ENCODE data around the gene RNF25. TPM values are rescaled to one million over a fixed set of nuclear protein-coding genes. Genes with fewer than 3 reads are reported as not detected.

The RNF25 gene
- total and polyA plus RNA-seq, 2 of the 4 experiments (the other 2 are of a cell fraction) = 56.5 to 78.1 TPM

DNA sequence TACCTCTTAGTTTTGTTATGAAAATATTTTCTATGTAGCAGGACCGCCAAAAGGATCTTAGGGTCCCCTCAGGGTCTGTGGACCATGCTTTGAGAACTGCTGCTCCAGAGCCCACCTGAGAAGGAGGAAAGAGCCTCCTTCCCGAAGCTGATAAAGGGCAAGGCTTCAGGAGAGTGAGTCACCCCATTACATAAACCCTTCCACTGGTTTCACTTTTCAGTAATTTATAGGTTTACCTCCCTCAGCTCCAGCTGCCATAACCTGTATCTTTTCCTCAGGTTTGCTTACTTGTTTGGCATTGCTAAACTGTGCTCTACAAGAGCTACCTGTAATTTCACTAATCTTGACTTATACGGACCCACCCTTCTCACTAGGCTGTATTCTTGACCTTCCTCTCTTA is 45.5 kb upstream of the RNF25 start:
- Histone ChIP-seq H2BK15ac (ENCODE audit: low read depth, low read length) (no peak overlapping the region), H3K4ac (ENCODE audit: low read depth, low read length) (no peak overlapping the region), H3K4me2 (ENCODE audit: low read depth, low read length) (peak overlapping the region; percentile 84; the same call in 1 of the 2 replicates), H4K20me1 (ENCODE audit: insufficient read depth, low read length) (no peaks in the 10 kb centered on the region), H2BK5ac (ENCODE audit: low read depth, low read length, poor library complexity, severe bottlenecking) (no peak overlapping the region), H3K9me3 (ENCODE audit: control insufficient read depth, insufficient read depth, low read length) (no peaks in the 10 kb centered on the region), H4K5ac (ENCODE audit: low read depth, low read length) (0 out of 2 replicates have a peak overlapping the region, but pooled peaks have one; percentile 34), H2AFZ (replicated peaks; ENCODE audit: low read length, poor library complexity) (no peak overlapping the region), H3K9ac (ENCODE audit: low read depth, low read length) (no peak overlapping the region), H3K79me1 (ENCODE audit: low read depth in 1 of 2, low read length in 2 of 2) (peaks cover 32 to 72% of the 10 kb centered on the region in 2 experiments), H3K23ac (ENCODE audit: low read depth, low read length) (no peak overlapping the region), H3K27me3 (ENCODE audit: control insufficient read depth, insufficient read depth, low read length) (no peaks in the 10 kb centered on the region), H3K18ac (ENCODE audit: low read depth, low read length) (peak overlapping the region; percentile 22; the same call in 1 of the 2 replicates), H3K36me3 (ENCODE audit: control insufficient read depth, insufficient read depth, low read length) (no peaks in the 10 kb centered on the region), H2AK9ac (replicated peaks; ENCODE audit: low read depth, low read length, poor library complexity) (no peak overlapping the region), H4K91ac (ENCODE audit: insufficient read depth, low read depth, low read length) (no peak overlapping the region), H2BK120ac (ENCODE audit: low read depth, low read length) (no peak overlapping the region), H3K4me1 (ENCODE audit: control insufficient read depth, insufficient read depth, low read length) (peaks cover 10% of the 10 kb centered on the region), H3K14ac (replicated peaks; ENCODE audit: low read depth, low read length) (no peak overlapping the region), H3K4me3 (ENCODE audit: insufficient read depth, low read depth, low read length) (no peak overlapping the region), H3K9me1 (ENCODE audit: insufficient read depth, low read length) (peaks cover 16% of the 10 kb centered on the region), H3K56ac (ENCODE audit: extremely low read depth, insufficient read depth, low read length) (no peak overlapping the region), H2AK5ac (ENCODE audit: low read depth, low read length) (no peak overlapping the region), H4K8ac (ENCODE audit: low read depth in 2 of 2, low read length in 2 of 2) (no peak overlapping the region), H2BK20ac (ENCODE audit: low read depth, low read length) (no peak overlapping the region), H3K27ac (ENCODE audit: insufficient read depth, low read length) (no peak overlapping the region)
- ChIA-PET CTCF (no interaction called here), POLR2A (ENCODE audit: unreplicated experiment) (no interaction called here)
- ATAC-seq (ENCODE audit: low read depth) (peak; percentile 51; the same call in 1 of the 2 replicates), DNase-seq (peak; percentile 51)
- dilution Hi-C loops (cut with HindIII; ENCODE audit: low sequenced_read_pairs, unreplicated experiment) (no loop called here), in situ Hi-C loops (cut with MboI; ENCODE audit: low sequenced_read_pairs) (no loop called here), intact Hi-C loops (cut with micrococcal nuclease) (no loop called here)
- WGBS, 2 experiments (ENCODE audit: extremely low coverage in 2 of 2, insufficient read length in 1 of 2) = no CpG with 5 or more reads among the region's 3 CpGs
- TF ChIP-seq USF2 (IDR thresholded peaks at IDR 0.05; ENCODE audit: low read depth, low read length) = no peak
- 0 out of 2 replicates have a peak, but pooled peaks have one; percentile 14 for TF ChIP-seq FOS (IDR thresholded peaks at IDR 0.05; ENCODE audit: low read depth, low read length)
- BruUV-seq (replicated peaks) = no TSS peak
